HG02610 (cell line): ENCODE measurements around the gene TM9SF3.

Experiments used
- ATAC-seq: cut with Tn5 transposase; IDR thresholded peaks from one replicate; pipeline ENCODE4 v1.9.1; 2021; ENCODE audit warnings: mild to moderate bottlenecking, moderate library complexity; ENCODE audit not compliant: unreplicated experiment

TM9SF3 gene

DNA sequence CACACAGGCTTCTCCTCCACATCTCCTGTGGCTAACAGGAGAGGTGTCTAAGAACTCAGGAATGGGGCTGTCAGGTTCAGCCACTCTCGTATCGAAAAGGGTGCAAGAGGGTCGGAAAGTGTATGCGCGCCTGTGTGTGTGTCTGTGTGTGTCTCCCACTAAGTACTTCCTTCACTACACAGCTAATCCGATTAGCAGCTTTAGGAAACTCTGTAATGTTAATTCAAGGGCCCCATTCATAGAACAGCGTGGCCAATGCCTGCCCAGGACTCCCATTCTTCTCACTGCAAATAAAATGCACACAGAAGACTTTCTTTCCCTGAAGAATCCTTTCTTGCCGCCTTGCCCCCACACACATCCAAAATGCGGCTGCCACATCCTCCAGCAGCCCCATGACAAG, 112.9 kb downstream of the TM9SF3 start:
- no peak for ATAC-seq

DNA sequence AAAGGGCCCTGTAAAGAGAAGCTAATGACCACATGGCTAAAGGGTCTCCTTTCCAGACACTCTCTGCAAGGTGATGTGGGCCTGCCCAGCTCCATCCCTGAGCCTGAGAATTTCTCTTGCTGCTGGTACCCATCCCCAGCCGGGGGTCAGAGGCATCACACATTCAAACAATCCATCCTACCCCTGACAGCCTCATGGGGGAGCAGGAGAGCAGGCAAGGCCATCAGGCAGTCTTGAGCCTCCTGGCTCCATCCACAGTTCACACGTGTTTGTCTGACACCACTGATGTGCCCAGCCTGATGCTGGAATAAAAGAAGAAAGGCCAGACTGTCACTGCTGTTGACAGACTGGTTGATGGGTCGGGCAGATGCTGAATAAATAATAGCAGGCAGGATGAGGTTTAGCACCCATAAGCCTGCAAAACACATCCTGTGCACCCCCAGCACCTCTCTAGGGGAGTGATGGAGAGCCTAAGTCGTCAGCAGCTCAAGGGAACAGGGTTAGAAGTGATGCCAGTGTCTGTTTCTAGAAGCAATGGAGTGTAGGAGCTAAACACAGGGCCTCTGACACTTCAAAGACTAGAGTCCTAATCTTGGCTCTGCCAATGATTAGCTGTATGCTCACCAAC, 116.6 kb downstream of the TM9SF3 start:
- ATAC-seq, result peak; percentile 58

DNA sequence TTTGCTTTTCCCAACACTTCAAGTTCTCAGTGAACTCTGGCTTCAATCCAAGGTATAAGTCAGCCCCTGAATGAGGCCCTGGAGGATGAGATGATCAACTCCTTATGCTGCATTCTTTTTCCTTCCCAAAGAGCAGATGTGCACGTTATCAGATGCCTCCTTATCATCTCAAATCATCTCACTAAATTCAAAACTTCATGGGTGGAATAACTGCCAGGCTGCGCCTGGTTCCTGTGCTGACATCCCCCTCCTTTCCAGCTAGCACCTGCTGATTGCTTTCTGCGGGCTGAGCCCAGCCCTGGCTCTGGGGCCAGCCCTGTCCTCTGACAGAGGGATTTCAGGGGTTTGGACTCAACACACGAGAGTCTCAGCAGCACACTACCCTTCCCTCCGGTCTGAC, 118.0 kb downstream of the TM9SF3 start:
- no peak for ATAC-seq
